WERI-Rb-1 (cell line): ENCODE data around the gene GLI2.

Experiments used
- DNase-seq: peaks from one replicate; pipeline ENCODE4 v3.0.0-alpha.2; 2020
- H3K27ac ChIP-seq: fragments of 250-450 bp; sonication (Bioruptor Pico); 2 replicates; pipeline ENCODE4 v1.5.1; 2020; ENCODE audit warnings: mild to moderate bottlenecking, moderate library complexity
- H3K27me3 ChIP-seq: fragments of 250-450 bp; sonication (Bioruptor Pico); 2 replicates; pipeline ENCODE4 v1.5.1; 2021; ENCODE audit warnings: mild to moderate bottlenecking, low read depth, moderate library complexity; ENCODE audit not compliant: insufficient read depth, severe bottlenecking
- H3K36me3 ChIP-seq: fragments of 250-450 bp; sonication (Bioruptor Pico); 2 replicates; pipeline ENCODE4 v1.5.1; 2020; ENCODE audit warnings: mild to moderate bottlenecking, moderate library complexity
- H3K4me3 ChIP-seq: 2 replicates; pipeline ENCODE4 v1.5.1; 2011; ENCODE audit warnings: low read depth, mild to moderate bottlenecking, control low read depth, low read length
- H3K9me3 ChIP-seq: fragments of 250-450 bp; sonication (Bioruptor Pico); 2 replicates; pipeline ENCODE4 v1.5.1; 2021; ENCODE audit warnings: mild to moderate bottlenecking, moderate library complexity; ENCODE audit not compliant: severe bottlenecking
- TF ChIP-seq, protein P1 (sequence below): IDR thresholded peaks from 2 replicates; pipeline ENCODE4 v1.5.1; 2011; ENCODE audit warnings: low read depth, mild to moderate bottlenecking, control low read depth, inconsistent platforms, low read length

GLI2 gene

DNA sequence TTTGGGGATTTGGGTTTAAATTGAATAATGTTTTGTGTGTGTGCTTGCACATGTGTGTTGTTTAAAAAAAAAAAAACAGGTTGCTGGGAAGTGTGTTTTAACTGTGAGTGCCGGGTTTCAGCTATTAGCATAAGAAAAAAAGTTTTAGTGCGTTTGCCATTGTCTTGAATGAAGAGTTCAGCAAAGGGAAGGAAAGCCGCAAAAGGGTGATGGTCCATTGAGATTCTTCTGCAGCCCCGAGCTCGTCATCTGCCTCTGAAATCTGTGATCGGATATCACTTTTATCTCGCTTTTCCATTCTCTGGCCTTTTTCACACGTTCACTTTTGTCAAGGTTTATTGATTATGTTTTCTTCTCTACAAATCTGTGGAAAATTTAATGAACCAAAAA, 4.7 kb downstream of the GLI2 start:
- no peak for DNase-seq
- no peak overlapping the region for H3K27ac ChIP-seq
- peaks cover 75% of the 10 kb centered on the region for H3K27me3 ChIP-seq
- TF ChIP-seq, protein P1, sequence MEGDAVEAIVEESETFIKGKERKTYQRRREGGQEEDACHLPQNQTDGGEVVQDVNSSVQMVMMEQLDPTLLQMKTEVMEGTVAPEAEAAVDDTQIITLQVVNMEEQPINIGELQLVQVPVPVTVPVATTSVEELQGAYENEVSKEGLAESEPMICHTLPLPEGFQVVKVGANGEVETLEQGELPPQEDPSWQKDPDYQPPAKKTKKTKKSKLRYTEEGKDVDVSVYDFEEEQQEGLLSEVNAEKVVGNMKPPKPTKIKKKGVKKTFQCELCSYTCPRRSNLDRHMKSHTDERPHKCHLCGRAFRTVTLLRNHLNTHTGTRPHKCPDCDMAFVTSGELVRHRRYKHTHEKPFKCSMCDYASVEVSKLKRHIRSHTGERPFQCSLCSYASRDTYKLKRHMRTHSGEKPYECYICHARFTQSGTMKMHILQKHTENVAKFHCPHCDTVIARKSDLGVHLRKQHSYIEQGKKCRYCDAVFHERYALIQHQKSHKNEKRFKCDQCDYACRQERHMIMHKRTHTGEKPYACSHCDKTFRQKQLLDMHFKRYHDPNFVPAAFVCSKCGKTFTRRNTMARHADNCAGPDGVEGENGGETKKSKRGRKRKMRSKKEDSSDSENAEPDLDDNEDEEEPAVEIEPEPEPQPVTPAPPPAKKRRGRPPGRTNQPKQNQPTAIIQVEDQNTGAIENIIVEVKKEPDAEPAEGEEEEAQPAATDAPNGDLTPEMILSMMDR = no peak
- no peaks in the 10 kb centered on the region for H3K9me3 ChIP-seq
- H3K4me3 ChIP-seq = no peak overlapping the region
- H3K36me3 ChIP-seq = no peaks in the 10 kb centered on the region

DNA sequence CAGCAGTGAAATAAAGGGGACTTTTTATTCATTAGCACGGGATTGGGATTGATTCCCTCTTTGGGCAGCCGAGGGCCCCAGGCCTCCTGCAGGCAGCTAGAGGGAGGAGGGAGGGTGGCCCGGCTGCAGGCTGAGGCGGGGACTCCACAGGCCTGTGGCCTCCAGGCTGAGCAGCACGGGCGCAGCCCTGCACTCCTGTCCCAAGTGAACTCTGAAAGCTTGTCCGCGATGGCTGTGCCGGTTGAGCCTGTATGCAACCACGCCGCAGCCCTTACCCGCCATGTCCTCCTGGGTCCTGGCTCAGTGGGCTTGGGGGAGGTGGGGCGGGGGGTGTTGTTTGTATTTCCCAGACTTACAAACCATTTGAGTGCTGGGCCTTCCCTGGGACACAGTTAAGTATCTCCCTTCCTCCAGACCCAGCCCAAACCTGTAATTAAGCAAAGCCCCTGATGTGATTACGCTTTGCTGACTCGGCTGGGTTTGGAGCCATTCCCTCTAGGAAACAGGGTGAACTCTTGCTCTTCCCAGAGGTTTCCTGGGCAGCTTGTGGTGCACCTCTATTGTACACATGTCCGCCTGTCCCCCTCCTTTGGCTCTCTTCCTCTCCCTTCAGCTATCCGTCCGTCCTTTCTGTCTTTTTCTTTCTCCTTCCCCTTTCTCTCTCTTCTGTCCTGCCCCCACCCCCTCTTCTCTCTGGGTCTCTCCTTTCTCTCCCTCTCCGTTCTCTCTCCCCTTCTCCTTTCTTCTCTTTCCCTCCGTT, 5.3 kb downstream of the GLI2 start:
- peaks cover 73% of the 10 kb centered on the region for H3K27me3 ChIP-seq
- TF ChIP-seq, protein P1 = no peak

DNA sequence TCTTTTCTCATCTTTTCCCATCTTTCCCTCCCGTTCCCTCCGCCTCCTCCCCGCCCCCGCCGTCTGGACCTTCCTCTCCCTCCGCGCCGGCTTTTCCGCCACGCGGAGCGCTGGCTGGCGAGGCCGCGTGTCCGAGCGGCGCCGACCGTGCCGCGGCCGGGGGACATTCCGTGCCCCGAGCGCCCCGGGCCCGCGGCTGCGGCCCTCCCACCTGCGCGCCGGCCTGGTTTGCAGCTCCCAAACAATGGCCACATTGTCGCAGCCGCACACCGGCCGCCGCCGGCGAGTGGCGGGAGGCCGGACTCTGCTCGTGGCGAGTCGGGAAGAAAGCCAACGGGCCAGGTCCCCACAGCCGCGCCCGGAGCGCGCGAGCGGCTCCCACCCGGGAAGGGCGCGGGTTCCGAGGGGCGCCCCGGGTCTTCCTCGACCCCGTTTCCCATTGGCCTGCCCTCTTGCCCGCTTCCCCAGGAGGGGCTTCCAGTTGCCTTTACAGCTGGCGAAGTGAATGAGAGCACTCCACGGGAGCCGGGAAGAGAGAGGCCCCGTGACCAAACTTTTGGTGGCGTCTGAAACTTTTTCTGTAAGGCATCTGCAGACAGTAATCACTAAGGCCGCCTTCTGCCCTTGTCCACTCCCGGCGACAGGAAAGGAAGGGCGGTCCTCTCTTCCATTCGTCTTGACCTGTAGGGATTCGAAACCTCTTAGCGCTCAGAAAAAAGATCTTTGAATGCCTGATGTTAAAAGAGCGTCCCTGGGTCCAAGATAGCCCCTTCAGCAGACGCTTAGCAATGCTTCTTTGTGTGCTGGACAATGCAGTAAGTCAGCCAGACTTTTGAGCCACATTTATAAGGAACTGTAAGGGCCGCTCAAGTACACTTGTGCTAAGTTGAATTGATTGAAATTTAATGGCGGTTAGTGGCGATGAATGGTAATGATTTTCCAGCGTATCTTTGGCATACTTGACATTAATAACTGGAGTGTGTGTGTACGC, 6.2 kb downstream of the GLI2 start:
- TF ChIP-seq, protein P1 = no peak
- H3K27me3 ChIP-seq = peaks cover 64% of the 10 kb centered on the region
- no peak for DNase-seq
- peak overlapping the region; percentile 33 for H3K4me3 ChIP-seq
- no peaks in the 10 kb centered on the region for H3K36me3 ChIP-seq
- no peak overlapping the region for H3K27ac ChIP-seq
- H3K9me3 ChIP-seq = no peaks in the 10 kb centered on the region

More for the DNA sequence above, 5.3 kb downstream of the GLI2 start:
- H3K27ac ChIP-seq = no peak overlapping the region
- peak; percentile 20 for DNase-seq
- no peaks in the 10 kb centered on the region for H3K36me3 ChIP-seq
- H3K4me3 ChIP-seq = no peak overlapping the region
- H3K9me3 ChIP-seq = no peaks in the 10 kb centered on the region

DNA sequence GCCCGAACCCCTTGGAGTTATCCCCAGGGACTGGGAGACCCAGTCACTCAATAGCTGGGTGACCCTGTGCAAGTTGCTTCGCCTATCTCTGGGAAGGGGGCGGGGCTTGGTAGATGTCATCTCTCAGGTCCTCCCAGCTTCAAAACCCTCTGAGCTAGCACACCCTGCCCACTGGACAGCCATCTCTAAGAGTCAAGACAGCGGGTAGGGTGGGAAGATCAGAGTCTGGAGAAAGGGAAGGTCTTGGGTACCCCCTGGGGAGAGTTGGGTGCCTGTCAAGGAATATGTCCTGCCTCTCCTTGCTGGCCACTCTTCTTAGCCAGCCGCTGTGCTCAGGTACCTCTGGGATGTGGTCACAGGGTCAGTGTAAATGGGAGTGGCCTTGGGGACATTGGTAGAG, 8.0 kb downstream of the GLI2 start:
- Histone ChIP-seq H3K4me3 (no peak overlapping the region), H3K36me3 (no peaks in the 10 kb centered on the region), H3K27ac (no peak overlapping the region), H3K27me3 (peaks cover 47% of the 10 kb centered on the region), H3K9me3 (no peaks in the 10 kb centered on the region)
- TF ChIP-seq, protein P1 = no peak
- no peak for DNase-seq

DNA sequence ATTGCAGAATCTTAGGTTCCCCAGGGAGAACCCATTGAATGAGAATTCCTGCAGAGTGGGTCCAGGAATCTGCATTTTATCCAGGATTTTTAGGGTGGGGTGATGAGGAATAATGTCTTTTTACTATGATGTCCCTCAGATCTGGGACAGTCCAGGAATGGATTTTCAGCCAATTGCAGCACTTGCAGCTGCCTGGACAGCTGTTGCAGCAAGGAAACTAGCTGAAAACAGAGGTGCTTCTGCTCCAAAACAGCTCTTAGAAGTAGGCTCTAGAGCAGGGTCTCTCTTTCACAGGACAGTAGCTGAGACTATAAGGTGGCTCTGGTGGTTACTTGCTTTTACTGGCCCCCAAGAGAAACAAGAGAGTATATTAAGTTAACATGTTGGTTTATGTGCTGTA, 9.1 kb downstream of the GLI2 start:
- H3K27me3 ChIP-seq = peaks cover 35% of the 10 kb centered on the region
- DNase-seq = no peak

More for the DNA sequence above, 9.1 kb downstream of the GLI2 start:
- no peaks in the 10 kb centered on the region for H3K9me3 ChIP-seq
- TF ChIP-seq, protein P1 = no peak
- no peak overlapping the region for H3K4me3 ChIP-seq
- no peak overlapping the region for H3K27ac ChIP-seq
- H3K36me3 ChIP-seq = no peaks in the 10 kb centered on the region
